Urothelium cell line (cell line): ENCODE results near the gene PREX1.
A peak's percentile ranks its signal among the peaks of the same experiment; 100 is the strongest.

Source experiments
- DNase-seq: peaks from one replicate; pipeline ENCODE4 v3.0.0; 2011; ENCODE audit warnings: low spot score, mixed read lengths
- FAIRE-seq: peaks from 2 replicates; lab custom pipeline; 2011; peaks lifted over from hg19 to GRCh38; lab: Jason Lieb, UNC

Gene PREX1

GRCh38 chr20:48616481-48616880, 211.3 kb downstream of the PREX1 start:
- FAIRE-seq, result no peak

GRCh38 chr20:48615871-48616270, 211.9 kb downstream of the PREX1 start:
- FAIRE-seq, result no peak

More at GRCh38 chr20:48616481-48616880, 211.3 kb downstream of the PREX1 start:
- DNase-seq, result no peak

DNA sequence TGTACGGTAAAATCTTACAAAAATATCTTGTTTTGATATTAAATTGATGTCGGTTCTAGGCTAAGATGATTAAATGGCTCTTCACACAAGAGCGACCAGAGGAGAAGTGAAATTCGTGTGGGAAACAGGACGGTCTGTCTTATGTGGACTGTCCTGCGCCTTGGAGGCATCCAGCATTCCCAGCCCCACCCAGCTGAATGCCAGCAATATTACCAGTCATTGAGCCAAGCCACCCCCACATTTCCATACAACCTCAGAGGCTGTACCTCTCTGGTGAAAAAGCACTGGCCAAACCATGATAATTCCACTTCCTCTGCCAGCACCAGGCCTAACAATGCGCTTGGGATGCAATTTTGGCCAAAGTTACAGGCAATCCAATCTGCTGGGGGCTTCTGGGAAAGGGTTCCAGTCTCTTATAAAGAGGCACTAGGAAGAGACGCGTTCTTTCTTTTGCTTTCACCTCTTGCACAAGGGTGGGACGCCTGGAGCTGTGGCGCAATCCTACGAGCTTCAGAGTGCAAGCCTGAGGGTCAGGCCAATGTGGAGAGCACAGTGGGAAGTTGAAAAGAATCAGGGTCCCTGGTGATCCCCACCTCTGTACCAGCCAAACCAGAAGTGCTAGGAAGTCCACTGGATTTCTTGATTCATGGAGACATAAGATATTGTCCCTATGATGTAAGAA, 213.1 kb downstream of the PREX1 start:
- peak; percentile 30 for FAIRE-seq

More at GRCh38 chr20:48615871-48616270, 211.9 kb downstream of the PREX1 start:
- DNase-seq, result no peak

GRCh38 chr20:48613926-48614325, 213.9 kb downstream of the PREX1 start:
- DNase-seq (no peak), FAIRE-seq (peak; percentile 42)

More for the DNA sequence above, 213.1 kb downstream of the PREX1 start:
- peak; percentile 60 for DNase-seq

- no peak for FAIRE-seq
- no peak for DNase-seq
These were observed 215.5 kb downstream of the PREX1 start for GRCh38 chr20:48612335-48612734.

GRCh38 chr20:48610996-48611395, 216.8 kb downstream of the PREX1 start:
- FAIRE-seq, result no peak
- DNase-seq, result no peak

DNA sequence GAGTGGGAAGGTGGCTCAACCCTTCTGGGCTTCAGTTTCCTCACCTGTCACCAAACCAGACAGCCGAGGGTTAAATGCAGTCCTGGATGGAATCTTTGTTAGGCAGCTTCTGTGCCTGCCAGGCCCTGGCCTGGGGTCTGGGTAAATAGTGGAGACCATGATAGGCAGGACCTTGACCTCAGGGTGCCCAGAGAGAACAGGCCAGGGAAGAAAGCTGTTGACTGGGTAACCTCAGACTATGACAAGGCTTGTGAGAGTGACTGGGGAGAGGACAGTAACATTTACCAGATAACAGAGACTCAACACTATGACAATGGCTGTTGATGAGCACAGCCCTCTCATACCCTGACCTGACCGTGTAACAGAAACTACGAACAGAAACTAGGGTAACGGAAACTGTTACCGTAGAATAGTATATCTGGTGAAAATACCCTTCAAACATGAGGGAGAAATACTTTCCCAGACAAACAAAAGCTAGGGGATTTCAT, 218.3 kb downstream of the PREX1 start:
- FAIRE-seq, result peak; percentile 82
- DNase-seq, result no peak

- FAIRE-seq, result no peak
- no peak for DNase-seq
These were observed 219.0 kb downstream of the PREX1 start for GRCh38 chr20:48608756-48609155.

- FAIRE-seq, result peak; percentile 72
- no peak for DNase-seq
These were observed 220.3 kb downstream of the PREX1 start for GRCh38 chr20:48607544-48607865.

DNA sequence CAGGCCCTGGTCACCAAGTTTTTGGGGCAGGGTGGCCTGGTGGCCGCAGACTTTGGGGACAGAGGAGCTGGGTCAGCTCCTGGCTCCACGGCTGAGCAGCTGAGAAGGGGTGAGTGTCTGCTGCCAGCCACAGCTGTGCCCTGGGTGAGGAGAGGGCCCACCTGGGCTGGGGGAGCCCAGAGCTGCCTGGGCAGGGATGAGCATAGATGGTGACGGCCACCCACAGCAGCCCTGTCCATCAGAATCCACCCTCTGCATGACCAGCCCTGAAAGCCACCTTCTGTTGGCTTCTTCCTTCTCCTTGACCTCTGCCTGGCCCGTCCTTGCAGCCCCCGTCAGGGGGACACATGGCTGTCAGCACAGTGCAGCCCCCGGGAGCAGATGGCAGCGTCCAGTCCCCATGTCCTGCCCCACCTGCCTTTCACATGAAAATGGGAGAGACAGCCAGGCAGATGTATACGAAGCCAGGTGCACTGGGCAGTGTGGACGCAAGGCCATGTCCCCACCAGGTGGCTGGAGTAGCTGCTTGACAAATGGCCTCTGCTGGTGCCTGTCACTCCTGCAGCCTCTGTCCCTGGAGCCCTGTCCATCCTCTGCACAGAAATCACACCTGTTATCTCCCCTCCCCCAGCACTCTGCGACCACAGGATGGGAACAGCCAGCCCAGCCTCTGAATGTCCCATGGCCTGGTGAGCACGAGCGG, 220.8 kb downstream of the PREX1 start:
- DNase-seq (no peak), FAIRE-seq (no peak)

DNA sequence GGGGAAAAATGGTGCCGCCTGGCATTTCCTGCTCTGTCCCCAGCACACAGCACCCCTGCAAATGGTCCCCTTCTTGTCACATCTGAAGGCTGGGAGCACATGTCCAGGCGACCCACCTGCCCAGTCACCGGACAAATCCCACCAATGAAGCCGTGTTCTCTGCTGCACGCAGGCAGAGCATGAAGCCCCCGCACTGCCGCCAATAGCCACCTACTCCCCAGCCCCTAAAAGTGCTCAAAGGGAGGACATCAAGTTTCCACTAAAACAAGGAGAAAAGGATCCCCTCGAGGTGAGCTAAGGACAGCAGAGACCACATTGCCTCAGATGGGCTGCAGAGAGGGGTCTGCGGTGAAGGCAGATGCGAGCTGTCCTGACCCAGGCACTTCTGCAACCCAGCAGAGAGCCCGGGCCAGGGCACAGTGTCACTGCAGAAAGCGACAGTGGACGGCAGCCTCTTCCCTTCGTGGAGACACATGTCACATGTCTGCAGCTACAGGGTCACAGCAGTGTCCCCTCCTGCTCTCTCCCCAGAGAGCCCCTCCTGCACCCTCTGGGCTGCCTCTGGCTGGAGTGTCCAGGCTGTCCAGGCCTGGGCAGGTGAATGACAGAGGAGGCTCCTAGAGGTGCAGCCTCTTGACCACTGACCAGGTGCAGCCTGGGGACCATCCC, 221.5 kb downstream of the PREX1 start:
- no peak for DNase-seq
- FAIRE-seq, result peak; percentile 44

DNA sequence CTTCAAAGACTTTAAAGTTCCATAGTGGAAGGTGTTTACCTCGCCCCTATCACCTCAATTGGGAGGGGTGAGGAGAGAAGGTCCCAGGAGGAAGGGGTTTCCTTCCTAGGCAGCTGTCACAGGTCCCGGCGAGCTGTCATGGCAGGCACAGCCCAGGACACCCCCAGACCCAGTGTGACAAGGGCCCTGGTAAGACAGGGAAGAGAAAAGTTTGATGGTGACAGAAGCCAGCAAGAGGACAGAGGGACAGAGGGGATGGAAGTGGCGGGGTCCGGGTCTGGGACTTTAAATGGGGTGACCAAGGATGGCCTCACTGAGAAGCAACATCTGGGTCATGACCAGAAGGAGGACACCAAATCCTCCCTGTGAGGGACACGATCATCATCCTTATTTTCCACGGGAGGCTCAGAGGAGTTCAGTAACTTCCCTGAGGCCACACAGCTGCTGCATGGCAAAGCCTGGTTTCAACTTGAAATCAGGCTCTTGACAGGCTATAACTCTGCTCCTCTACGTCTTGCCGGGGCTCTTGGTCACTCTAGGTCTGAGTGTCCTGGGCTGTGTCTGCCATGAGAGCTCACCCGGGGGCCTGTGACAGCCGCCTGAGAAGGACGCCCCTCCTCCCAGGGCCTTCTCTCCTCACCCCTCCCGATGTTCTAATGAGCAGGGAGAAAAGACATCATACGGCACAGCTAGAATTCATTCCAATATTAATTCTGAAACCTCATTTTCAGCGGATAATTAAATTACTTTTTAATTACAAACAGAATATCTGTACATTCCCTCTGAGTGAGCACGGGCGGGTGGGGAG, 222.2 kb downstream of the PREX1 start:
- no peak for FAIRE-seq
- no peak for DNase-seq

- FAIRE-seq, result no peak
- no peak for DNase-seq
These were observed 222.9 kb downstream of the PREX1 start for GRCh38 chr20:48604936-48605335.

DNA sequence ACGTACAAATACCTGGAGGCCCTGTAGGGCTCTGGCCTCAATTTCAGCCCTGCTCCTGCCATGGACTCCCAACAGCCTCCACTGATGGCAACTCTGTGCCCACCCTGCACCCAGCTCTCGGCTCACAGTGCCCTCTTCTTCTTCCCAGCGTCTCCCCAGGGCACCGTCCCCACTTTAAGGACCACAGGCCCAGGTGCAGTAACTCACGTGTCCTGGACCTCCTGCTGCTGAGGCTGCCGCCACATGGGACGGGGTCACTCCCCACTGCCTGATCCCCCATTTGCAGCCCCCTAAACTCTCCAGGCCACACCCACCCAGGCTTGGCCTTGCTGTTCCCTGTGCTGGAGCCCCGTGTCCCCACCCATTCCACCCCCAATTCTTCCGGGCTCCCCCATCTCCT, 223.4 kb downstream of the PREX1 start:
- FAIRE-seq (no peak), DNase-seq (no peak)

- no peak for DNase-seq
- FAIRE-seq, result no peak
These were observed 223.9 kb downstream of the PREX1 start for GRCh38 chr20:48603819-48604405.

DNA sequence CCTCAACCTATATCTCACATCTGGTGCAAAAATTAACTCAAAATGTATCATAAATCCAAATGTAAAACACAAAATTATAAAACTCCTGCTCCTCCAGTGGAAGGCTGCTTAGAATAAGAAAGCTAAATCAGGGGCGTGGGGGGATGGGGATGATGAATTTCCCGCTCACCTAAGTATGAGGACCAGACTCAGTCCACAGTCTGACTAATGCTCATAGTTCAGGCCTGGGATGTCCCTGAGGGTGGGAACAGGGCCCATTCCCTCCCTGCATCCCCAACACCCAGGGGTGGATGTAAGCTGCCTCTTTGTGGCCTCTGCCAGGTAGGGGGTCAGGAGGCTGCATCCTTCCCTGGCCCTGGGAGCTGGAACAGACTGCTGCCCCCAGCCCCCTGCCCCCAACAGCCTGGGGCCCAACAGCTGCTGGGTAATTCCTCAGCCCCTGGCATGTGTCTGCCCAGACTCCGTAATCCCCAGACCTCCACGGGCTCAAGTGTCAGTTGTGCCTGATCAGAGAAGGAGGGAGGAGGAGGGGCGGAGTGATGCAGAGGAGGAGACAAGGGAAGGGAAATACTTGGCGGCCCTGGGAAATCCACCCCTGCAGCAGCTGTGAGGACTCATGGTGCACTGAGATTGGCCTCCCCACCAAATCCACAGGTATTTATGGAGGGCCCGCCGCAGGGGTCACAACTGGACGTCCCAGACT, 224.5 kb downstream of the PREX1 start:
- FAIRE-seq (peak; percentile 48), DNase-seq (no peak)

GRCh38 chr20:48601798-48602197, 226.0 kb downstream of the PREX1 start:
- no peak for DNase-seq
- FAIRE-seq, result no peak

- DNase-seq (no peak), FAIRE-seq (peak; percentile 68)
These were observed 227.3 kb downstream of the PREX1 start for GRCh38 chr20:48600470-48600945.

- FAIRE-seq, result no peak
- no peak for DNase-seq
These were observed 227.9 kb downstream of the PREX1 start for GRCh38 chr20:48599748-48600469.
